GM21360 (cell line): ENCODE results near the gene KIAA1328.
"Not testable (repeated sequence)": the region's sequence is repeated elsewhere in the genome, so short reads cannot be mapped to it uniquely, and the experiment has no call there.

Experiments used
- ATAC-seq: cut with Tn5 transposase; IDR thresholded peaks from one replicate; pipeline ENCODE4 v1.9.1; 2021; ENCODE audit warnings: mild to moderate bottlenecking, moderate library complexity; ENCODE audit not compliant: unreplicated experiment

Gene KIAA1328

GRCh38 chr18:36828630-36829361 lies at the start of gene KIAA1328, which contains the start of gene TPGS2:
Gene KIAA1328, plus strand, starts transcription at chr18:36829127. Its CDS starts 12 bp downstream, at chr18:36829139.
Gene TPGS2, minus strand, starts transcription at chr18:36829002. Its CDS starts 235 bp downstream, at chr18:36828767.
- peak; percentile 90 for ATAC-seq

DNA sequence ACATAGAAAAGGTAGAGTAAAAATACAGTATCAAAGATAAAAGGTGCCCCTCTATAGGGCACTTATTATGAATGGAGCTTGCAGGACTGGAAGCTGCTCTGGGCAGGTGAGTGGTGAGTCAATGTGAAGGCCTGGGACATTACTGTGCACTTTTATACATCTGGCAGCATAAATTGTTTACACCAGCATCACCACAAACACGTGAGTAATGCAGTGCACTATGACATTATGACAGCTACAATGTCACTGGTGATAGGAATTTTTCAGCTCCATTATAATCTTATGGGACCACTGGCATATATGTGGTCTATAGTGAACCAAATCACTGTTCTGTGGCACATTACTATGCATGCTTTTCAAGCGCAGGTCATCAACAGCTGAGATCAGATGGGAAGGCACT lies 48.2 kb upstream of the KIAA1328 start:
- ATAC-seq = no peak

DNA sequence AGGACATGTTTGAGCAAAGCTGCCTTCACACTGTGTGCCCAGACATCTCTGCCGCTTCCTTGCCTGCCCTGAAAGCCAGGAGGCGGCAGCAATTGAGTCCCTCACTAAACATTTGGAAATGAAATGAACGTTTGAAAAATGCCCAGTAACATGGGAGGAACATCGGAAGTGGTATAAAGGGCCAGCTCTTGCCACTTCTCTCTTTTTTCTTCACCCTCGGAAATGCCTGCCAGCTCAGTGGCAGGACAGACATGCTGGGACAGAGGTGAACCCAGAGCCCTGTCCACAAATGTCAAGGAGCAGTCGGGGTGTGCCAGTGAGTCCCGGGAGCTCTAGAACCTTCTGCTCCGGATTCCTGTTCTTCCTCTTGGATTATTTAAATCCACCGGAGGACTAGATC lies 46.2 kb upstream of the KIAA1328 start:
- ATAC-seq = no peak

DNA sequence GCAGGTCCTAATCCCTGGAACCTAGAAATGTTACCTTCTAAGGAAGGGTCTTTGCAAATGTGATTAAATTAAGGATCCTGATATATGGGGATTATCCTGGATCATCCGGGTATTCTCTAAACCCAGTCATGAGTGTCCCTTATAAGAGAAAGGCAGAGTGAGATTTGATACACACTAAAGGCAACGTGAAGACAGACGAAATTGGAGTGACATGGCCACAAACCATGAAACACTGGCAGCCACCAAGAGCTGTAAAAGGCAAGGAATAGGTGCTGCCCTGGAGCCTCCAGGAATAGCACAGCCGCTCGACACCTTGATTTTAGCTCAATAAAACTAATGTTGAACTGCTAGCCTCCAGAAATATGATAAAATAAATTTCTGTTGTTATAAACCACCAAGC lies 45.1 kb upstream of the KIAA1328 start:
- no peak for ATAC-seq

- no peak for ATAC-seq
Observed at GRCh38 chr18:36786686-36787085, 42.2 kb upstream of the KIAA1328 start.

GRCh38 chr18:36792634-36793283 lies 36.2 kb upstream of the KIAA1328 start:
- no peak for ATAC-seq

- ATAC-seq = no peak
Observed at GRCh38 chr18:36798738-36799473, 30.0 kb upstream of the KIAA1328 start.

- ATAC-seq = no peak
Observed at GRCh38 chr18:36805105-36805504, 23.8 kb upstream of the KIAA1328 start.

DNA sequence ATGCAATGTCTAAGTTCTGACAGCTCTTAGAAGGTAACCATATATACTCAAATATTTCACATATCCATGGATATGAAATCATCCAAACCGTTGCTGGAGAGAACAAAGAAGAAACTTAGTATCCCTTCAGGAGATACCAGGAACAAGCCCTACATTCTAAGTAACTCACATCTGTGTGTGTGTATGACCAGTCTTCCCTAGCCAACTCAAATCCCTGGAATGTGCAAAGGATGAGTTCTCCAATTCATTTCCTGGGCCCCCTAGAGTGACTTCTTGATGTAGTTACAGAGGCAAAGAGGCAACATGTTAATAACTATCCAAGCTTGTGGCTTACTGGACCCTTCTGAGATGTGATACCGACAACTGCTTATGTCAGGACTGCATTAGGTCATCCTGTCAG lies 20.2 kb upstream of the KIAA1328 start:
- ATAC-seq = no peak

- ATAC-seq = peak; percentile 97
Observed at GRCh38 chr18:36809590-36810381, 19.1 kb upstream of the KIAA1328 start.

GRCh38 chr18:36811430-36811829 lies 17.5 kb upstream of the KIAA1328 start:
- no peak for ATAC-seq

DNA sequence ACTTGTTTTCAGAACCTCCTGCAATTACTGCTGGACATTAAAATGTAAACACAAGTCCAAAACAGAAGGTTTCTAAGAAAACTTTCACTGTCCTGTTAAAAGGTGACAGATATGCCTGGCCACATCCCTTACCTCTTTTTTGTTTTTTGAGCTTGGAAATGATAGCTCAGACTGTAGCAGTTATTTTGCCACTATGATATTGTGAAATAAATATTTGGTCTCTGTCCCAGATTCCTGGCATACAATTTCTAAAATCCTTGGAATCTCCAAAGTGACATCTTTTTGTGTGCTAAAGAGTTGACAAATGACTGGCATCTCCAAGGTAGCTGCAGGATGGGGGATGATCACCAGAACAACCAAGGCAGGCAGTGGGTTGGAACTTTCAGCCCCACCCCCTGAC lies 17.0 kb upstream of the KIAA1328 start:
- ATAC-seq = no peak

DNA sequence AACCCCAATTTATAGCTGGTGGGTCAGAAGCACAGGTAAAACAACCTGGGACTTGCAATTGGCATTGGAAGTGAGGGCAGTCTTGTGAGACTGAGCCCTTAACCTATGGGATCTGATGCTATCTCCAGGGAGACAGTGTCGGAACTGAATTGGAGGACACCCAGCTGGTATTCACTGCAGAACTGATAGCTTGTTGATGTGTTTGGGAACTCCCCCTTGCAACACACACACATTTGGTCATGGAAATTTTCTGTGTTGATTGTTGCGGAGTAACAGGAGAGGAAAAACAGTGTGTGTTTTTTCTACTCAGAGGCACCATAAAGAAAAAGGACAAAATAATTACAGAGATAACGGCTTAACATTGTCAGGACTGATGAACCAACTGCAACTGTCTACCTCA lies 16.2 kb upstream of the KIAA1328 start:
- no peak for ATAC-seq

GRCh38 chr18:36813101-36813775 lies 15.7 kb upstream of the KIAA1328 start:
- ATAC-seq = no peak

DNA sequence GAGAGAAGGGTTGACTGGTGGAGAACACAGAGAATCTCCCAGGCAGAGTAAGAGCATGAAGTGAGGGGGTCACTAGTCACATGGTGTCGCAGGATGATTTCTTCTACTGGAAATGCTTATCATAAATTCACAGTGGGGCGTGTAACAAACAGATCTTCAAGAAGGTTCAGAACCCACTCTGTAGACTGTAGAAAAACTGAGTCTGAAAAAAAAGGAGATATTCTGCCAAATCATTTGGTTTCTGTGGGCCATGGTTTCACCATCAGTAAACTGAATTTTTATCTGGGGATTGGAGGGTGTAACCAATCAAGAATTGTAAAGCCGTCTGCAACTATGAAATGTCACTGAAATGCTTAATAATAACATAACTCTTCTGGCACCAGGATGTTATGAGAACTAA lies 15.1 kb upstream of the KIAA1328 start:
- no peak for ATAC-seq

DNA sequence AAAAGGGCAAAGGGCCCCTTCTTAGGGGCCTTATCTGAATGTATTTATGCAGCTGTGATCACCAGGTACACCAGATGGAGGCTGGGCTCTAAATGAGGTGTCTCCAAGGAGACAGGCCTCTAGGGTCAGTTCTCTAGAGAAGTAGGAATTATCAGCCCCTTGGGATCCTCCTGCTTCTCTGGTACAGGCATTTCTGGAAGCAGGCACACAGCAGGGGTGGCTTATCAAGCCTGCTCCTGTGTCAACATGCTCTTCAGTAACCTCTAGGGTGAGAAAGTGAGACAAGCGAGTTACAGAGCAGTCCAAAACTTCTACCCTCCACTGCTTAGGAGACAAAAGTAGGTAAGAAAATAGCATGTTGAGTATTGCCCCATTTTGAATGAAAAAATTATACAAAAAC lies 13.9 kb upstream of the KIAA1328 start:
- no peak for ATAC-seq

- ATAC-seq = not testable (repeated sequence)
Observed at GRCh38 chr18:36816096-36816495, 12.8 kb upstream of the KIAA1328 start.

DNA sequence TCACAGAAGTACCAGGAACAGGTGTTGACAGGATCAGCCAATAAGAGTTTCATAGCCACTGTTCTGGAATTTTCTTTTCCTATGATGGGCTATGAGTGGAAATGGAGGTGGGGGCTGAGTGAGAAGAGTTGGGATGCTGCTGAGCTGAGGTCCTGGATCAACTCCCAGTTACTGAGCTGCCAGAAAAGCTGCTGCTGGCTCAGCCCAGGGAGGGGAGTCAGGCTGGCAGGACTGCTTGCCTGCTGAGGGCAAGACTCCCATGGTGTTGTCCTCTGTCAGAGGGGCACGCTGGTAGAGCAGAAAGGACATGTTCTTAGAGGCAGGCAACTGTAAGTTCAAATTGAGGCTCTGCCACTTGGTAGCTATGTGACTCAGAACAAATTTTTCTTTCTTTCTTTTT lies 11.9 kb upstream of the KIAA1328 start:
- ATAC-seq = no peak

- ATAC-seq = no peak
Observed at GRCh38 chr18:36818652-36819051, 10.3 kb upstream of the KIAA1328 start.

GRCh38 chr18:36819621-36820020 lies 9.3 kb upstream of the KIAA1328 start:
- ATAC-seq = no peak
